Pons (tissue), 1 donor: ENCODE data around the gene GPR83.
"Not testable (repeated sequence)": the region's sequence is repeated elsewhere in the genome, so short reads cannot be mapped to it uniquely, and the experiment has no call there.

ENCODE experiments used
- DNase-seq: peaks from one replicate; pipeline ENCODE4 v3.0.0-alpha.2; 2016; ENCODE audit warnings: low spot score

The GPR83 gene

GRCh38 chr11:94370576-94370975 is 30.6 kb downstream of the GPR83 start:
- DNase-seq, result not testable (repeated sequence)

- not testable (repeated sequence) for DNase-seq
Observed at GRCh38 chr11:94350850-94351563, 50.2 kb downstream of the GPR83 start.

- not testable (repeated sequence) for DNase-seq
Observed at GRCh38 chr11:94346311-94346710, 54.9 kb downstream of the GPR83 start.

GRCh38 chr11:94343495-94343894 is 57.7 kb downstream of the GPR83 start:
- DNase-seq, result no peak

GRCh38 chr11:94342250-94342649 is 59.0 kb downstream of the GPR83 start:
- DNase-seq, result no peak

GRCh38 chr11:94338651-94339050 is 62.6 kb downstream of the GPR83 start:
- DNase-seq, result no peak

- DNase-seq, result no peak
Observed at GRCh38 chr11:94336033-94336432, 65.2 kb downstream of the GPR83 start.

- no peak for DNase-seq
Observed at GRCh38 chr11:94332814-94333213, 68.4 kb downstream of the GPR83 start.

GRCh38 chr11:94330789-94331188 is 70.4 kb downstream of the GPR83 start:
- DNase-seq, result no peak

GRCh38 chr11:94329501-94329900 is 71.7 kb downstream of the GPR83 start:
- no peak for DNase-seq

GRCh38 chr11:94328587-94329080 is 72.6 kb downstream of the GPR83 start:
- no peak for DNase-seq
